Epidermal melanocyte (primary cell): ENCODE data around the gene KCNH6.

Source experiments
- DNase-seq: peaks from one replicate; pipeline ENCODE4 v3.0.0; 2011; ENCODE audit warnings: low spot score; ENCODE audit not compliant: insufficient read length

The KCNH6 gene

DNA sequence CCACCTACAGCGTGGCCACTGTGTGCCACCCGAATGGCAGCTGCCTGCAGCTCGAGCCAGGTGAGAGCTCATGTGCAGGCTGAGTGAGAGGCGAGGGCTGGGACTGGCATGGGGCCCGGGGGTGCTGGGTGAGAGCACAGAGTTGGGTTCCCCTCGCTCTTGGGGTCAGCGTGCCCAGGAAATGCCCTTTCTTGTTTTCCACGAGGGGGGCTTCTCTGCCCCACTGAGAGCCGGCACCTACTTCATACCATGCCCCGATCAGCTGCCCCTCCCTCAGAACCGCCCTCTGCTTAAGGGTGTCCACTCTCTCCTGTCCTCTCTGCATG is 36.2 kb upstream of the KCNH6 start:
- no peak for DNase-seq

DNA sequence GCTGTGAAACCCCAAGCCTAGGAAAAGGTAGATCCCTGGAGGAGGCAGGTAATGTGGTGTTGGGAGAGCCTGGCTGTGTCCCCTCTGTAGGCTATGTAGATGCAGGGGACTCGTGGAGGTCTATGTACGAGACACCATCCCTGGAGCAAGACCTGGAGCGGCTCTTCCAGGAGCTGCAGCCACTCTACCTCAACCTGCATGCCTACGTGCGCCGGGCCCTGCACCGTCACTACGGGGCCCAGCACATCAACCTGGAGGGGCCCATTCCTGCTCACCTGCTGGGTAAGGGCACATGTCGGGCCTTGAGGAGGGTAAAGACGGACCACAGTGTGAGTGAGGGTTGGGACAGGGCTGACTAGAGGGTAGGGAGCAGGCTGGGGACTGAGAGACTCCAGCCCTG is 34.3 kb upstream of the KCNH6 start:
- DNase-seq = no peak

DNA sequence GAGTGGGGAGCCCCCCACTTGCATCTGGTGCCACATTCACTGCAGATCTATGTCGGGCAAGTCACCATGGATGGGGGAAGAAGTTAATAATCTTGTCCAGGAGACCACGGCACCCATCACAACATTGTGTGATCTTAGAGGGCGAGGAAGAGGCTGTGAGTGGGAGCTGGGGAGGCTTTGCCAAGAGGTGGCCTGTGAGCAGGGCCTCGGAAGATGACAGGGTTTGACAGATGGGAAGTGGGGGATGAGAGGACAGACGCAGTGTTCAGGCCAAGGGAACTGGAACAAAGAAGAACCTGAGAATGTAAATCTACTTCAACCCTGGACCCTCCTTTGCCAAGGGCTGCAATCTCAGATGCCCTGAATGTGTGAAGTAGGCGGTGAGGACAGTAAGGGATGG is 33.9 kb upstream of the KCNH6 start:
- no peak for DNase-seq

DNA sequence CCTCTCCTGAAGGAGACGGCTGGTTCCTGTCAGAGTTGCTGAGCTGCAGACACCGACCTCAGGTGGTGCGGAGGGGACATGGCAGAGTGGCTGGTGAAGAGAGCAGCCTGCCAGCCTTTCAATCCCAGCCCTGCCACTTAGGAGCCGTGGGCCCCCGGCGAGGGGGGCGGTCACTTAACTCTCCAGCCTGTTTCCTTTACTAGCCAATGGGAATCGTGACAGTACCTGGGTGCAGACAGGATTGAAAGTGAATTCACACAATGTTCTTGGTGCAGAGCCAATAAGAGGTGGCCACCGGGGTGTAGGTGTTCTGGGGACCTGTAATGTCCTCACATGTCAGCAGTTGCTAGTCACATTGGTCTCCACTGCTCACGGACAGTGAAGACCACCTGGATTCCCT is 32.8 kb upstream of the KCNH6 start:
- no peak for DNase-seq

DNA sequence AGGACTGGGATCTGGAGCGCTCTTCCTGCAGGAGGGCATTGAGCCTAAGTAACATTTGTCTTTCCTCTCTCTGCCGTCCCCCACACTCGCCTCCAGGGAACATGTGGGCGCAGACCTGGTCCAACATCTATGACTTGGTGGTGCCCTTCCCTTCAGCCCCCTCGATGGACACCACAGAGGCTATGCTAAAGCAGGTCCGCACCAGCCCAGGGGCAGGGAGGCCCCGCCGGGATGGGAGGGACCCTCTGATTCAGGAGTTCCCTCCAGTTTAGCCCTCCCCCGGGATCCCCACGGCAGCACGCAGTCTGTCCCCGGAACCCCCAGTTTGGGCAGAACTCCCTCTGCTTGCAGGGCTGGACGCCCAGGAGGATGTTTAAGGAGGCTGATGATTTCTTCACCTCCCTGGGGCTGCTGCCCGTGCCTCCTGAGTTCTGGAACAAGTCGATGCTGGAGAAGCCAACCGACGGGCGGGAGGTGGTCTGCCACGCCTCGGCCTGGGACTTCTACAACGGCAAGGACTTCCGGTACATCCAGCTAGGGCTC is 32.2 kb upstream of the KCNH6 start:
- no peak for DNase-seq

DNA sequence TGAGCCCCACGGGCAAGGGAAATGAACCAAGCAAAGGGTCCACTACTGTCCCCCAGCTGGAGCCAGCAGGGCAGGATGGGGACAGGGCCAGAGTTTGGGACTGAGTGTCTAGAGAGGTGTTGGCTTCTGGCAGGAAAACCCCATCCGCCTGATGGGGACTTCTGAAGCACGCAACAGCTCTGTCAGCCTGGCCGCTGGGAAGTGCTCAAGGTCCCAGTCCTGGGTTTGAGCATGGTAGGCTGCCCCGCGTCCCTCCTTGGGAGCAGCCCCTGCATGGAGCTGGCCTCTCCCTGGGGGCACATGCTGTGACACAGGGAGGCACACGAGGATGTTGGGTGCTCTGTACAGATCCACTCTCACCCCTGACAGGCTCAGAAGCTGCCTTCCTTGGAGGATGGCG is 31.7 kb upstream of the KCNH6 start:
- no peak for DNase-seq

DNA sequence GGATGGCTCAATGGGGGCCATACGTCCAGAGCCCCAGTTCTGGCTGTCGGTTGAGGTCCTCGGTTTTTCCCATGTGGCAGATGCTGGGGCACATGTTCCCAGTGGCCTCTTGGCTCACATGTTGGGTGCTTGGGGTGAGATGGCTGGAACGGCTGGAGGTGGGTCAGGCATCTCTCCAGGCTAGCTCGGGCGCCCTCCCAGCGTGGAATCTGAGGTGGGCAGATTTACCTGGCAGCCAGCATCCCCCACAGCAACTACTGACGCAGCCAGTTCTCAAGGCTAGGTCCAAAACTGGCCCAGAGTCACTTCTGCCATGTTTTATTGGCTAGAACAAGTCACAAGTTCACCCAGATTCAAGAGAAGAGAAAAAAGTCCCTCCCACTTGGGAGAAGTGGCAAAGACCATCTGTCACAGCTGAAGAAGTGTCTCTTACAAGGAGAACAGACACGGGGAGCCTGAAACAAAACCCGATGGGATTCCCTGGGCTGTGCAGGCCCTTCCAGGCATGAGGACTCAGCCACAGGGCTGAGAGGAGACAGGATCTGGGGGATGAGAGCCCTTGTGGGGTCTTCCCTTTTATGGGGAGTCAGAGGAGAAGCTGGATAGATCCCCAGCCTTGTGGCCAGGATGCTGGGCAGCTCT is 31.1 kb upstream of the KCNH6 start:
- no peak for DNase-seq

DNA sequence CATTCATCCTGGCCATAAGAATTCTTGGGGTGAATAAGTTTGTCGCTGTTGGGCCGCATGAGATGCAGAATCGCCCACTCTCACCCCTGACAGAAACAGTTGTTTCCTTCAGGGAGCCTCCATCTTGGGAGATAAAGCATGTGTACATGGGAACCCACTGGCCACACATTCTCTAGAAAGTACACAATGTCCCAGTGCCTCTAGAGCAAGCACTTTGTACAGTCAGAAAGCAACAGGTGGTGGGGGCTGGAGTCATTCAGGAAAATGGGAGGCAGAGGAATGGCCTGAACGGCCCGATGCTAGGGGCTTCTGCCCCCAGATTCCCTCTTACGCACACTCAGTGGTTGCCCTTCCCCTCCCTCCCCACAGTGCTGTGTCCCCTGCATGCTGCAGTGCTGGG is 30.2 kb upstream of the KCNH6 start:
- DNase-seq = no peak

DNA sequence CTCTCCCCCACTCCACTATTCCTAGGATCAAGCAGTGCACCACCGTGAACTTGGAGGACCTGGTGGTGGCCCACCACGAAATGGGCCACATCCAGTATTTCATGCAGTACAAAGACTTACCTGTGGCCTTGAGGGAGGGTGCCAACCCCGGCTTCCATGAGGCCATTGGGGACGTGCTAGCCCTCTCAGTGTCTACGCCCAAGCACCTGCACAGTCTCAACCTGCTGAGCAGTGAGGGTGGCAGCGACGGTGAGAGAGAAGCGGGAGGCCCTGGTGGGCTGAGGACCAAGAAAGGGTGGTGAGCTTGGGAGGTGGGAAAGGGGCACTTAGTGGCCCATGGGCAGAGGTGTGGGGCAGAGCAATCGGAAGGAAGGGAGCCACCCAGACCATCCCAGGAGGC is 29.7 kb upstream of the KCNH6 start:
- DNase-seq = no peak

DNA sequence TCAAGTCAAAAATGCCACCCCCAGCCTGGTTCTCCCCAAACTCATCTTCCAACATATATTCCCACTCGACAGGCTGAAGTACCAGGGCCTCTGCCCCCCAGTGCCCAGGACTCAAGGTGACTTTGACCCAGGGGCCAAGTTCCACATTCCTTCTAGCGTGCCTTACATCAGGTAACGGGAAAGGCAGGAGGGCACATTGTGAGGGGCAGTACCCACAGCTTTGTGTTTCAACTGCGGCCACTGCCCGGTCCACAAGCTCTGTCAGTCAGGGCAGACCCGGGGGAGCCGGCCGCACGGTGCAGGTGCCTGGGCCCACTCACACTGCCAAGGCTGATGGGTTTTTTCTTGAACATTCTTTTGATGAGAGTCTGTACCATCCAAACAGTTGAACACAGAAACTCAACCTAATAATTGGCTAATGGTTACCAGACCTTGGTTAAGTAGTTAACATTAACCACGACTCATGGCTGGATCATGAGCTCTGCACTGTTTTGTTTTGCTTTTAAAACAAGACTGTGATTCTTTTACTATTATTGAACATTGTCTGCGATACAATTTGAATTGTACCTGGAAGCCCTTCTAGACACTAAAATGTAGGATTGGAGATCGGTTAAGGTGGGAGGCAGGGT is 28.7 kb upstream of the KCNH6 start:
- DNase-seq = no peak

DNA sequence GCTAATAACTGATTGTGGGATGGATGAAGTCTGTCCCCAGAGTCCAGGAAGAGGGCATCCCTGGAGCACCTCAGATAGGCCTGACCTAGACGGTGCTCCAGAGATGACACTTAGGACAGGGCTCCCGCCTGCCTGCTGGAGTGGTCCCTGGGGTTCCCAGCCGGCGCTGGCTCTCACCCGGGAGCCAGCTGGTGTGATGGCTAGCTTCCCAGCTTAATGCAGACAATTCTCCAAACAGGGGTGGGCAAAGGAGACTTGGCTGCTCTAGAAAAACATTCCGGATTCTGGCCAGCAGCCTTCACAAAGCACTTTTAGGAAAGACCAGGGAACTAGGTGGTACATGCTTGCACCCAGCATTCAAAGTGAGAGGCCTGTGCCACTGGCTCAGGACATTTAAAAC is 27.7 kb upstream of the KCNH6 start:
- DNase-seq = no peak

DNA sequence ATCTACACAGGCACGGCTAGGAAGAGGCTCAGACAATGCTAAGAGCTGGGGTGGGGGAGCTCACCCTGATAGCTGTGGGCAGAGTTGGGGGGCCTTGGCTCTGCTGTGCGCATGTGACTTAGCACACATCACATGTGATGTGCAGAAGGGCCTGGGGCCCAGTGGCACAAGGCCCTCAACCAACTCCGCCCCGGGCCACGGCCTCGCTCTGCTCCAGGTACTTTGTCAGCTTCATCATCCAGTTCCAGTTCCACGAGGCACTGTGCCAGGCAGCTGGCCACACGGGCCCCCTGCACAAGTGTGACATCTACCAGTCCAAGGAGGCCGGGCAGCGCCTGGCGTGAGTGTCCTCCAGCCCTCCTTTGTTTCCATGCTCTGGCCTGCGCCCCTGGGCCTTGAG is 27.0 kb upstream of the KCNH6 start:
- DNase-seq = no peak

DNA sequence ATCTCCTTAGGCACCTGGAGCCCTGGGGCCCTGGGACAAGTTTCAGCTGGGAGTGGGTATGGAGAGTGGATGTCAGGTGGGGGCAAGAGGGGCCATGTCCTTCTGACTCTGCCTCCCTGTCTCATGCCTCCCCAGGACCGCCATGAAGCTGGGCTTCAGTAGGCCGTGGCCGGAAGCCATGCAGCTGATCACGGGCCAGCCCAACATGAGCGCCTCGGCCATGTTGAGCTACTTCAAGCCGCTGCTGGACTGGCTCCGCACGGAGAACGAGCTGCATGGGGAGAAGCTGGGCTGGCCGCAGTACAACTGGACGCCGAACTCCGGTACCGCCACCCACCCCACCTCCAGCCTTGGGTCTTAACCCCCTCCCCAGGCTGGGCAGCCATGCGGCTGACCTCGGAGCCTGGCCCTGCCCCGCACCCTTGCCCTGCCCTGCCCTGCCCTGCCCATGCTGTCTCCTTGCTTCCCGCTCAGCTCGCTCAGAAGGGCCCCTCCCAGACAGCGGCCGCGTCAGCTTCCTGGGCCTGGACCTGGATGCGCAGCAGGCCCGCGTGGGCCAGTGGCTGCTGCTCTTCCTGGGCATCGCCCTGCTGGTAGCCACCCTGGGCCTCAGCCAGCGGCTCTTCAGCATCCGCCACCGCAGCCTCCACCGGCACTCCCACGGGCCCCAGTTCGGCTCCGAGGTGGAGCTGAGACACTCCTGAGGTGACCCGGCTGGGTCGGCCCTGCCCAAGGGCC is 26.3 kb upstream of the KCNH6 start:
- no peak for DNase-seq

DNA sequence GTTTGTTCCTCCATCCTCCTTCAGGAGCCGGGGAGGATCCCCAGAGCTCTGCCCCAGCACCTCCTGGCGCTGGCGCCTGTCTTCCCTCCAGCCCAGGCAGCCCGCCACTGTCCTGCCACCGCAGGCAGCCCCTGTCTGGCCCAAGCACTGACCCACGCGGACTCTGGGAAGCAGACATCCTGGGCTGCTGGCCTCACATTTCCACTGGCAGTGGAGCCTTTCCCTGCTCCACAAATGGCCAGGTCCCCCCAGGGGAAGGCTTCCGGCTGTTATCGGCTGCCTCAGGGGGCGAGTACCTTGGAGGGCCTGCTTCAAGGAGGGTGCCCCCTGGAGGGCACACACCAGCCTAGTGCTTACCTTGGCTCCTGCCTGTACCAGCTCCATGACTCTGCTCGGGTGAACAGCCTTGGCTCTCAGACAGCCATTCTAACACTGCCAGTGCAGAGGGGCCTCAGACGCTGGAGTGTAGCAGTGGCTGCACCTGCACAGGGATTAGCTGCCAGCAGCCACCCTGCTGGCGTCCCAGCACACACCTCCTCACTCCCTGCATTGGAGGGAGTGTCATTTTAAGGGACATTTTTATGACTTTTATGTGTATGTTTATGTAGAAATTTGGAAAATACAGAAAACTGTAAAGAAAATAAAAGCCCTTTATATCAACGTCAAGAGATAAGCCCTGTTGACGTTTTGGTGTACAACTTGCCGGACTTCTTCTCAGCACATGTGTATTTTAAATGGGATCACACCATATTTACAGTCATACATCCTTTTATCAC is 25.3 kb upstream of the KCNH6 start:
- DNase-seq = no peak

DNA sequence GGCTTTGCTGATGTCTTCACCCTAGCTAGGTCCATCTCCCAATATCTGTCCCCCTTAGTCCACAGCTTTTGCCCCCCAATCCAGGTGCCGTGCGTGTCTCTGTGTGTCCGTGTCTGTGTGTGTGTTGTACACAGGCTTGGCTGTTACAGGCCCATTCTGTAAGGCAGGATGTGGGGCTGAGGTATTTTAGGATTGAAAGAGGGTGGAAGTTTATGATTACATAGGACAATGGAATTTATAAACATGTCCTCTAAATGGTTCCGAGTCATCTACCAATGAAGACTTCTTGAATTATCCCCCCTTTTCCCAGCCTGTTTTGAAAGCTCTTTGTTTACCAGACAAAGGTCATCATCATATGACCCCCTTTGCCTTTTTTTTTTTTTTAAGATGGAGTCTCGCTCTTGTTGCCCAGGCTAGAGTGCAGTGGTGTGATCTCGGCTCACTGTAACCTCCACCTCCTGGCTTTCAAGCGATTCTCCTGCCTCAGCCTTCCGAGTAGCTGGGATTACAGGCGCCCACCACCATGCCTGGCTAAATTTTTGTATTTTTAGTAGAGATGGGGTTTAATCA is 24.4 kb upstream of the KCNH6 start:
- DNase-seq = no peak

DNA sequence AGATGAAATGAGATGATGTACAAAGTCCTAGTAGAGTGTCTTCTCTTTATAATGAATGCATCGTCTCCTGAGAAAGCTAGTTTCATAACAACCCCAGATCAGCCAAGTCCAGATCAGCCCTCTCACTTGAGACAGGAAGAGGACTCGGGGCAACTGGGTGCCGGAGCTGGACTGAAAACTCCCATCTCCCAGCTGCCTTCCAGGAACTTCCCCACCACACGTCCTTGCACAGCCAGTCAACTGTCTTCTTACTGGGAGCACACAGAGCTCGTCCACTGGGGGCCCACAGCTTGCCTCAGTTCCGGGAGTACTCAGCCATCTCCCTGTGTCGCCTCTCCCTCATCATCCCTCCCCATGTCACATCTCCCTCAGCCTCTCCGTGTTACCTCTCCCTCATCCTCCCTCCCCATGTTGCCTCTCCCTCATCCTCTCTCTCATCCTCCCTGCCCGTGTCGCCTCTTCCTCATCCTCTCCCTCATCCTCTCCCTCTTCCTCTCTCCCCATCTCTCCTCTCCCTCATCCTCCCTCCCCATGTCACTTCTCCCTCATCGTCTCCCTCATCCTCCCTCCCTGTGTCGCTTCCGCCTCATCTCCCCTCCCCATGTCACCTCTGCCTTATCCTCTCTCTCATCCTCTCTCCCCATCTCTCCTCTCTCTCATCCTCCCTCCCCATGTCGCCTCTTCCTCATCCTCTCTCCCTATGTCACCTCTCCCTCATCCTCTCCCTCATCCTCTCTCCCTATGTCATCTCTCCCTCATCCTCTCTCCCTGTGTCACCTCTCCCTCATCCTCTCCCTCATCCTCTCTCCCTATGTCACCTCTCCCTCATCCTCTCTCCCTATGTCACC is 22.4 kb upstream of the KCNH6 start:
- DNase-seq = no peak

DNA sequence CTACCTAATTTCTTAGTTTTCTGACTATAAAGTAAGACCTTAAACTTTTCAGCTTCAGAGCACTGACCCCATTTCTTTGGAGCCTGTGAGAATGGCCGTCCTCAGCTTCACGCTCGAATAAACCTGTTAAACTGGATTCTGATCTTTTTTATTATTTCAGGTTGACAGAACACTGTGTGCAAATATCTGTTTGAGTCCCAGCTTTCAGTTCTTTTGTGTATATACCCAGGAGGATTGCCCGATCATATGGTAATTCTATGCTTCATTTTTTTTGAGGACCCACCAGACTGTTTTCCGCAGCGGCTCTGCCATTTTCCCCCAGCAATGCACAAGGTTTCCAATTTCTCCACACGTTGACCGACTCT is 19.8 kb upstream of the KCNH6 start:
- no peak for DNase-seq

DNA sequence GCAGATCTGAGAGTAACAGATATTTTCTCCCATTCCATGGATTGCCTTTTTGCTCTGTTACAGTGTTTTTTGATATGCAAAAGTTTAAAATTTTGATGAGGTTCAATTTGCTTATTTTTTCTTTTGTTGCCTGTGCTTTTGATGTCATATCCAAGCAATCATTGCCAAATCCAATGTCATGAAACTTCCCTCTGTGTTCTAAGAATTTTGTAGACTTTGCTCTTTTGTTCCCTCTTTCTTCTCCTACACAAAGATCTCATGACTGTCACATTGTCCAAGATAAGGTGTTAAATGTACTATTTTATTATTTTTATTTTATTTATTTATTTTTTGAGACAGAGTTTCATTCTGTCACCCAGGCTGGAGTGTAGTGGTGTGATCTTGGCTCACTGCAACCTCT is 18.9 kb upstream of the KCNH6 start:
- no peak for DNase-seq

DNA sequence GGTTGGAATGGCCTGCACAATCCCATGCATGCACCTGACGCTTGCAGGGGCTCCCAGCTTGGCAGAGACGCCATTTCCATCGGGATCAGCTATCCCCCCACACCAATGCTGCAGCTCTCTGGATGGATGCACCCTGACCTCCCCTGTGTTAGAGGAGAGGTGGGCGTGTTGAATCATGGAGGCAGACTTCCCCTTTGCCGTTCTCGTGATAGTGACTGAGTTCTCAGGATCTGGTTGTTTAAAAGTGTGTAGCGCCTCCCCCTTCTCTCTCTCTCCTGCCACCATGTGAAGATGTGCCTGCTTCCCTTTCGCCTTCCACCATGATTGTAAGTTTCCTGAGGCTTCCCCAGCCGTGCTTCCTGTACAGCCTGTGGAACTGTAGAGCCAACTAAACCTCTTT is 17.8 kb upstream of the KCNH6 start:
- DNase-seq = no peak

DNA sequence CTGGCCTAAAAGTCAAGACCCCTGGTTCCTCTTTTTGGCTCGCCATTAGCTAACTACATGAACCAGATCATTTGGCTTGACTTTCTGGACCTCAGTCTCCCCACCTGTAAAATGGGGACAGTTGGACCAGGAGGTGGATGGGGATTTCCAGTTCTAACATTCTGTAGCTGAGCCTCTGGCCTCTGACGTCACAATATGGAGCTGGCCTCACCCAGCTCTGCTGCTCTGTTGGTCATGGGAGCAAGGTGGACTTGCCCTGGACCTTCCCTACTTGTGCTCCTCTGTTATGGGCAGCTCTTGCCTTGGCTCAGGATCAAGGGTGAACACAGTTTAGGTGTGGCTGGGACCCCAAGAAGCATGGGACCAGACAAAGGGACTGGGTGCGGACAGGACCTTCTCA is 16.5 kb upstream of the KCNH6 start:
- no peak for DNase-seq

DNA sequence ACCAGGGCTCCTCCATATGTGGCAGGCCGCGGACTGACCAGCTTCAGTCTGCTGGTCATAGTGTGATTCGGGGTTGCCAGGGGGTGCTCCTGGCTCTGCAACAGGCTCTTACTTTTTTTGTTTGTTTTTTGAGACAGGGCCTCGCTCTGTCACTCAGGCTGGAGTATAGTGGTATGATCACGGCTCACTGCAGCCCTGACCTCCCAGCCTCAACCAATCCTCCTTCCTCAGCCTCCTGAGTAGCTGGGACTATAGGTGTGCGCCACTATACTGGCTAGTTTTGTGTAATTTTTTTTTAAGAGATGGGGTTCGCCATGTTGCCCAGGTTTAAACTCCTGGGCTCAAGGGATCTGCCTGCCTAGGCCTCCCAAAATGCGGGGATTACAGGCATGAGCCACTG is 11.8 kb upstream of the KCNH6 start:
- no peak for DNase-seq
